ENCODE results near the gene OR11A1. TPM values are rescaled to one million over a fixed set of nuclear protein-coding genes. Genes with fewer than 3 reads are reported as not detected.
"Not testable (repeated sequence)": the region's sequence is repeated elsewhere in the genome, so short reads cannot be mapped to it uniquely, and the experiment has no call there.

Gene OR11A1
- total RNA-seq, 1 donor from 2014 or later: not detected

- no peak for DNase-seq
Observed at GRCh38 chr6:29477923-29478450, 21.1 kb upstream of the OR11A1 start.

DNA sequence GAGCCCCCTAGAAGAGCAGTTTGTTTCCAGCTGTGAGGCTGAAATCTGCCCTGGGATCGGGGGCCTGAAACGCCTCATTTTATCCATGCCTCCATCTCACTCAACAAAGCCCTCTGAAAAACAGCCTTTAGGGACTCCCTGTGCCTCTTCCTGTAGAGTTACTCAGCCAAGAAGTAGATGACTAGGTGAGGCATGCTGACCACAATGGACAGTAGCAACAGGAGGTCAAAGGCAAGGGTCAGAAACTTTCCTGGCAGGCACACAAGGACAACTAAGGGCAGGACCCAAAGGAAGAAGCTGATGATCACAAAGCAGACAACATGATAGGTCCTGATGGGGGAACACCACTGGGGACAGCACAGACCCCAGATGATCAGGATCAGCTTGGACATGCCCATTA lies 18.1 kb upstream of the OR11A1 start:
- no peak for DNase-seq

- no peak for DNase-seq
Observed at GRCh38 chr6:29466241-29466640, 9.4 kb upstream of the OR11A1 start.

- no peak for DNase-seq
Observed at GRCh38 chr6:29465801-29466200, 8.9 kb upstream of the OR11A1 start.

GRCh38 chr6:29465279-29465678 lies 8.4 kb upstream of the OR11A1 start:
- no peak for DNase-seq

DNA sequence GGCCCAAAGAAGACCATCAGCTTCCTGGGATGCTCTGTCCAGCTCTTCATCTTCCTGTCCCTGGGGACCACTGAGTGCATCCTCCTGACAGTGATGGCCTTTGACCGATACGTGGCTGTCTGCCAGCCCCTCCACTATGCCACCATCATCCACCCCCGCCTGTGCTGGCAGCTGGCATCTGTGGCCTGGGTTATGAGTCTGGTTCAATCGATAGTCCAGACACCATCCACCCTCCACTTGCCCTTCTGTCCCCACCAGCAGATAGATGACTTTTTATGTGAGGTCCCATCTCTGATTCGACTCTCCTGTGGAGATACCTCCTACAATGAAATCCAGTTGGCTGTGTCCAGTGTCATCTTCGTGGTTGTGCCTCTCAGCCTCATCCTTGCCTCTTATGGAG lies 5.2 kb upstream of the OR11A1 start:
- no peak for DNase-seq

- DNase-seq: no peak
Observed at GRCh38 chr6:29461021-29461814, 4.3 kb upstream of the OR11A1 start.

DNA sequence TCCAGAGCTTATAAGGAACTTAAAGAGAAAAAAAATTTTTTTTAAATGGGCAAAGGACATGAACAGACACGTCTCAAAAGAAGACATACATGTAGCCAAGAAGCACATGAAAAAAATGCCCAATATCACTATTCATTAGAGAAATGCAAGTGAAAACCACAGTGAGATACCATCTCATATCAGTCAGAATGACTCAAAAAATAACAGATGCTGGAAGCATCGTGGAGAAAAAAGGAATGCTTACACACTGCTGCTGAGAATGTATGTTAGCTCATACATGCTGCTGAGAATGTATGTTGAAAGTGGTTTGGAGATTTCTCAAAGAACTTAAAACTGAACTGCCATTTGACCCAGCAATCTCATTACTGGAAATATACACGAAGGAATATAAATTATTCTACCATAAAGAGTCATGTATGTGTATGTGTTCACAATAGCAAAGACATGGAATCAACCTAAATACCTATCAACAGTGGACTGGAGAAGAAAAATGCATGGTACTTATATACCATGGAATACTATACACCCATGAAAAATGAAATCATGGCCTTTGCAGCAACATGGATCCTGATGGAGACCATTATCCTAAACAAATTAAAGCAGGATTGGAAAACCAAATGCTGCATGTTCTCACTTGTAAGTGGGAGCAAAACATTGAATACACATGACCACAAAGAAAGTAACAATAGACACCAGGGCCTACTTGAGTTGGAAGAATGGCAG lies 5.2 kb downstream of the OR11A1 start:
- no peak for DNase-seq

DNA sequence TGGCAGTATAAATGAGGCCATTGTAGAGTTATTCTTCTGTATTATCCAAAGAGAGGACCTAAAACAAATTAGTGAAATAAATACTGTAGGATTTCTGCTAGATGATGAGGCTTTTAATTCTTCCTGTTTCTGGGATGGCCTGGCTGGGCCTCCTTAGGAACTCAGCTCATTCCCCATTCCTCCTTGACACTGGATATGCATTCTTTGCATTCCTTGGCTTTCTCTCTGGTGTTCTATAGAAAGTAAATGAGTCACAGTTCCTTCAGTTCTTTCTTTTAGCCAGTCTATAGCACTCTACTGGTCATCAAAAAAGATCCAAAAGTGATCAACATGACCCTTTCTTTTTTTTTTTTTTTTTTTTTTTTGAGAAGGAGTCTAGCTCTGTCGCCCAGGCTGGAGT lies 9.2 kb downstream of the OR11A1 start:
- no peak for DNase-seq

- not testable (repeated sequence) for DNase-seq
Observed at GRCh38 chr6:29444031-29444430, 12.8 kb downstream of the OR11A1 start.

- no peak for DNase-seq
Observed at GRCh38 chr6:29442719-29443118, 14.2 kb downstream of the OR11A1 start.

DNA sequence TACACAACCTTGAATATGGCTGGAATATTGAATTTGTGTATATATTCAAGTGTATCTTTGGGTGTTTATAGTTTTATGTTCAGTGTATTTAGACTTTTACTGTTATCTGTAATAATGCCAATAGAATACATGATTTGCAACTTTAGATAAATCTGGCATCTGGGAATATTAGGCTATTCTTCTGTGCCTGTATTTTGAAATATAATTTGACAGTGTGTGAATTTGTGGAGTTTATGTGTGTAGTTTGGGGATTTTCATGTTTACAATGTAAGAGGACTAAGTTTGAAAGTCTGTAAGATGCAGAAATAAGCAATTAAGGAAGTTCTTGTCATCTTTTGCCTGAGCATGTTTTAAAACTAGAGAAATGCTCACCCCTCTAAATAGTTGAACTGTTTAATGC lies 17.9 kb downstream of the OR11A1 start, which contains the start of gene OR10C1:
Gene OR10C1 (plus strand): TSS at position 301 of the 400 bp plus-strand sequence. CDS start 710 bp downstream, outside the sequence.
- no peak for DNase-seq

GRCh38 chr6:29436730-29437129 lies 20.1 kb downstream of the OR11A1 start:
- not testable (repeated sequence) for DNase-seq

GRCh38 chr6:29426654-29427053 lies 30.2 kb downstream of the OR11A1 start:
- no peak for DNase-seq

DNA sequence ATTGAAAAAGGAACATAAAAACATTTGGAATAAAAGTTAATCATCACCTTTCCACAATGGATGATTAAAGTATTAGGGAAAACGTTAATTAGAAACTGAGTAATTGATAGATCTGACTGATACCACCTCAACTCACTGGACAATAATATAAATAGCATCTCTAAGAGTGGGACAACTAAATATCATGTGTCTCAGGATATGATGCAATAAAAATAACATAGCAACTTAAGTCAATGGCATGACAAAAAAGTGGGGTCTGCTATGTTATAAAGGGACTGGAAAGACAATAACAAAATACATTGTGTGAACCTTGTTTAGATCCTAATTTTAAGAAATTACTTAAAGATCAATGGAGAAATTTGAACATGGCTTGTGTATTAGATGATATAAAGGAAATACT lies 31.8 kb downstream of the OR11A1 start:
- DNase-seq: no peak

GRCh38 chr6:29424575-29424974 lies 32.3 kb downstream of the OR11A1 start:
- no peak for DNase-seq

DNA sequence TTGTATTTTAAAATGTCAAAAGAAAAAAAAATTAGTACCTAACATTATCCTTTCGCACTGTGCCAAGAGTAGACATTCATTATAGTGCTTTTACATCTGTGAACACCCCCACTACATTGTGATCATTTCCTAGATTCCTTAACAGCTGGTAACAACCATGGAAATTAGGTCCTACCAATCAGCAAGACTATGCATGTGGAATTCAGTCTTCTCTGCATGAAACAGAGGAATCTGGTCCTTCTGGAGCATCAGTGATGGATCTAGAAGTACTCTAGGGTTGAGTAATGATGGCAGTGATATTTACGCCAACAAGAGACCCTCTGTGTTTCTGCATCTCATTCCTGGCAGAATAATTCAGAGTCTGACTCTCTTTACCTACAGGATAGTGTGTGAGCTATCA lies 32.7 kb downstream of the OR11A1 start:
- DNase-seq: no peak

GRCh38 chr6:29419516-29419915 lies 37.4 kb downstream of the OR11A1 start:
- no peak for DNase-seq

- DNase-seq: no peak
Observed at GRCh38 chr6:29414588-29414987, 42.3 kb downstream of the OR11A1 start, which contains the start of gene OR12D1. TSS of gene OR12D1 (plus strand) at chr6:29414928.

DNA sequence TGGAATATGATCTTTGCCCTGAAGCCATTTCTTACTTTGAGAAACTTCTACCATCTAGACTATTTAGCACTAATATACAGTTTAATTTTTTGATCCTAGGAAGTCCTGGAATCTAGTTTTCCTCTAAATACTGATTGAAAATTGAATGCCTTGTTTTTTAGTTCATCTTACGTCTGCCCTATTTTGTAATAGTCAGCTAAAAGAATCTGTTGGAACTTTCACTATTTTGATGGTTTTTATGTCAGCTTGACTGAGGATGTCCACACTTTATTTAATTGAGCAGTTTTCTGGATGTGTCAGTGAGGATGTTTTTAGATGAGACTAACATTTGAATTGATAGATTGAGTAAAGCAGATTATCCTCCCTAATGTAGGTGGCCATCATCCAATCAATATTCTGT lies 53.1 kb downstream of the OR11A1 start:
- DNase-seq: no peak

- no peak for DNase-seq
Observed at GRCh38 chr6:29399525-29399924, 57.3 kb downstream of the OR11A1 start.

GRCh38 chr6:29395331-29395730 lies 61.5 kb downstream of the OR11A1 start, which contains the start of gene OR12D2:
TSS of gene OR12D2 (plus strand) at chr6:29395631. CDS start at chr6:29396700, 1,069 bp downstream.
- no peak for DNase-seq

GRCh38 chr6:29388533-29388932 lies 68.3 kb downstream of the OR11A1 start:
- no peak for DNase-seq

All from skin of body (tissue), 2 donors.